ENCODE data around the gene NRXN2.

Gene NRXN2

DNA sequence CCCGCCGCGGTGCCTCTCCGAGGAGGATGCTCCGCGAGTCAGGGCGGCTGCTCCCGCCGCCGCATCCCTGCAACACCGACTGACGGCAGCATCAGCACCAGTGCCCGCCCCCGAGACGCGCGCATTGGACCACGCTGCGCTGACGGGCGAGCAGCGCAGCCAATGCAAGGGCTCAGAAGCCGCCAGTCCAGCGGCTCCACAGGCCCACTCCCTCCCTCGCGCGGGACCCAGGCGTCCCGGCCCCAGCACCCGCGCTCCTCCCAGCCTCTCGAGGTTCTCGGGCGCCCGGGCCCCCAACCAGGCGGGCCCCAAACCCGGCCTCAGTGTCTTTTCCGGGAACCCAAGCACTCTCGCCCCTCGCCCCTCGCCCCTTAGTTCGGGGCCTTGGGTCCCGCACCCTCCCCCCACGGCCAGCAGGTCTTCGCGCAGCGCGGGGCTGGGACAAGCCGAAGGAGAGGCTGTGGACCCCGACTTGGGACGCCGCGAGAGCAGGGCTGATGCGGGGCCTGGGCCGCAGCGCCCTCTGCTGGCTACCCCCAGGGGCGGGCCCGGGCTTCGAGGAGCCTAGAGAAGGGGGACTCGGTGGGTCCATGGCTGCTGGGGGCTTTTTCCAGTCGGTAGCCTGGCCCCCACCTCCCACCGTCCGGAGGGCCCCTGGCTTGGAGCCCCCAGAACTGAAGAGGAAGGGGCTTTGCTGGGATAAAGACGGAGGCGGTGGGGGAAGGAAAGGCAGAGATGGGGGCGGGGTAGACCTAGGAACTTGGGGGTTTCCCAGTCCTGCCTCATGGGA, at the start of gene NRXN2:
NRXN2 (minus strand) TSS at position 81 of the 790 bp plus-strand sequence. CDS start 9,498 bp downstream, outside the sequence.
- peak; percentile 84 for DNase-seq

GRCh38 chr11:64772303-64773018, 49.5 kb upstream of the NRXN2 start:
- DNase-seq: no peak

- no peak for DNase-seq
These were observed 48.9 kb upstream of the NRXN2 start for GRCh38 chr11:64771861-64772260.

- DNase-seq: no peak
These were observed 47.1 kb upstream of the NRXN2 start for GRCh38 chr11:64770120-64770519.

DNA sequence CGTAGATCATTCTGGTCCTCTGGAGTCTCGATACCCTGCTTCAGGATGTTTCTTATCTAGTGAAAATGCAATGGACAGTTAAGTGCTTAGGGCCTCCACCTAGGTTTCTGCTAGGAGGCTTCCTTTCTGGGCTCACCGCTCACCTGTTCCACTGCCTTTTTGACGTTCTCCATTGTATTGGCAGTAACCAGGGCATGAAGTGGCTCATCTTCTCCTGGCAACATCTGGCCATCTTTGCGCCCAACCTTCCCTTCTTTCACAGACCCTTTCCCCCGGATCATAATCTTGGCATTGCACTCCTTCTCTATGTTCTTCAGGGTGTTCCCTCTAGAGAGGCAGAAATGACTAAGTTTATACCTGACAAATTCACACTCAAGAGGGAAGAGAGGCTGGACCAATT, 46.3 kb upstream of the NRXN2 start:
- no peak for DNase-seq

DNA sequence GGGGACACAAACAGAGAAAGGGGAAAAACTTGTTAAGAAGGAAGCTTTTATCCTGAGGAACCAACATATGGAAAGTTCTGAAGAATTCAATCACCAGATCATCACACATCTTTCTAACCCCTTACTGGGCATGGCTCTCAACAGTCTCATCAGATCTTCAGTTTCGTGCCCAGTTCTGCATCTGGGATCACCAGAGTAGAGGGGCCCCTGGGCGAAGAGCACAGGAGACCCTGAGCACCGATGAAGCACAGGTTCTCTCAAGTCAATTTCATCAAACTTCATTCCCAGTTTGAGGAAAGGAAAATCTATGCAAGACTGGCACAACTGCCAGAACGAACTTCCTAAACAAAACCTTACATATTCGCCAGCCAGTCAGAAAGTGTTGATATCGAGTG, 45.3 kb upstream of the NRXN2 start:
- no peak for DNase-seq

- peak; percentile 48 for DNase-seq
These were observed 44.6 kb upstream of the NRXN2 start for GRCh38 chr11:64767344-64768299.

GRCh38 chr11:64766881-64767280, 43.9 kb upstream of the NRXN2 start:
- DNase-seq: no peak

GRCh38 chr11:64765851-64766665, 43.1 kb upstream of the NRXN2 start:
- no peak for DNase-seq

DNA sequence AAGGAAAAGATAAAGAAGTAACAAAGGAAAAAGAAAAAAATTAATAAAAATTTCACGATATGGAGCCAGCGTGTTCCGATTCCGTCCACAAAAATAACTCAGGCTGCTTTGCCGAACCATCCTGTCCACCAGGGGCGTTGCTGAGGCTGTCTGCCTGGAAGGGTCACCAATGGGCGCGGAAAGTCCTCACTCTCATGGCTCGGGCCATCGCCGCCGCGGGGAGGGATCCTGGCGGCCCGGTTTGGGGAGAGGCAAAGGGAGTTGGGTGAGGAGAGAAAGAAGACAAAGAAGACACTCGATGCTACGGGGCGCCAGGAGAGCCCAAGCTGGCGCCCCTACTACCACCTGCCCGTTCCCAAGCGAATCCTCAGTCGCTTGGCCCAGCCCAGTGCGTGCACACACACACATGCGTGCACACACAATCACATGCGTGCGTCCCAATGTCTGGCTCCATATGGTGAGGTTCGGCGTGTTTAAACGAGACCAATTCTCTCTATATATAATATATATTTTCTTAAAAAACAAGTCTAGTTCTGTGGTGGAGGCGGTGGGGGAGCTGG, 42.4 kb upstream of the NRXN2 start:
- no peak for DNase-seq

DNA sequence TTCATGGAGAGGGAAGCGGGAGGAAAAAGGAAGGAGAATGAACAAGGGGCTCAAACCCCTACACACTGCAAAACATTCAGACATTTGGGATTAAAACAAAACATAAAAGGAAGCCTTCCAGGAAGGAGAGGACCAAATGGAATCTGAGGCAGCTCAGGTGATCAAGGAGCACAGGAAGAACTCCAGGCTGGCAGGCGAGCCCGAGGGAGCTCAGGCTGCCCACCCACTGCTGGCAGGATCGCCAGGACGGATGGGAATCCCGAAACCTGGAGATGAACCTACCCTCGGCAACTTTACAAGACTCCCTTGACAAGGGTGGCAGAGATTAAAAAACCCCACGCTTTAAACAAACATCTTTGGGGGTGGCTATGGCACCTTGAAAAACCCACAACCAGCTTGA, 41.8 kb upstream of the NRXN2 start:
- DNase-seq: no peak

DNA sequence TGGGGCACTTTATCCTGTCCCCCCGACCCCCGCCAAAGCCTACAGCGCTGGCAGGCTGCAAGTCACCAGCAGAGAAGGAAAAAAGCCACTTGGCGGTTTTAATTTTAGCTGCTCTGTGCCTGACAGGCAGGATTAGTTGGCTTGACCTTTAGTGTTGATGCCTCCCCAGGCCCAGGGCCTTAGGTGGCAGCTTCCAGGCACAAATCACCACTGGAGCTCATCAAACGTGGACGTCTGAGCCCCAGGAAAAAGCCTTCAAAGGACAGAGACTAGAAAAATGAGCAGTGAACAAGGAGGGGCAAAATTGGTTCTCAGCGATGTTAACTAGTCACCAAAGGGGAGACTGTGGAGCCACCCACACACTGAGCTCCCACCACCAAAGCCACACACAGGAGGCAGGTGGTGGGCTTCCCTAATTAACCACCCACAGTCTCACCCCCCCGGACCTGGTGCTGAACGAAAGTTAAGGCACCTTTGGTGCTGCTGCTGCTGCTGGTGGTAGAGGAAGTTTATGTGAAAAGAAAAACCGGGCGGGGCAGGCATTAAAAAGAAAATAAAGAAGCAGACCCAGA, 41.1 kb upstream of the NRXN2 start:
- no peak for DNase-seq

DNA sequence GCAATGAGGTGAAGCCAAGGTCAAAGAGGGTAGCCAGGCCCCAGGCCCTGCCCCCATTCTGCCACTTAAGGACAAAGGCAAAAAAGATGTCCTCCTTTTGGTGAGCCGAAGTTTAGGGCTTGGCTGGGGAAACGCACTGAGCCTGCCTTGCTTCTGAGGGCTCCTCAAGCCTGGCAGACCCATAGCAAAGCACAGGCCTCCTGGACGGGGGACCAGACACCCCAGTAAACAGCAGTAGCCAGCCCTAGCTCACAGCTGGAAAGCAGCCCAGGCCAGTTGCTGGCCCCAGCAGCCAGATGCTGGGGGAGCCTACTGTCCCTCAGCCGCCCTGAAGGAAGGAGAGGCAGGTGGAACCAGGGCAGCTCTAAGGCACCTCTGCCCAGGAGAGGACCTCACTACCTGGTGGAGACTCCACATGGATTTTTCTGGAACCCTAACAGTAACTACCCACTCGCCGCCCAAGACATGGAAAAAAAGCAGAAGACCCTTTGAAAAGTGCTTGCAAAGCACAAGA, 40.6 kb upstream of the NRXN2 start:
- no peak for DNase-seq

- peak; percentile 54 for DNase-seq
These were observed 39.9 kb upstream of the NRXN2 start for GRCh38 chr11:64762674-64763525.

GRCh38 chr11:64762277-64762673, 39.3 kb upstream of the NRXN2 start:
- DNase-seq: no peak

GRCh38 chr11:64760759-64761420, 37.9 kb upstream of the NRXN2 start:
- DNase-seq: no peak

- peak; percentile 7 for DNase-seq
These were observed 37.0 kb upstream of the NRXN2 start, which contains the start of gene PYGM for GRCh38 chr11:64759722-64760719. PYGM (minus strand) TSS chr11:64759974; CDS start chr11:64759898, 76 bp downstream.

DNA sequence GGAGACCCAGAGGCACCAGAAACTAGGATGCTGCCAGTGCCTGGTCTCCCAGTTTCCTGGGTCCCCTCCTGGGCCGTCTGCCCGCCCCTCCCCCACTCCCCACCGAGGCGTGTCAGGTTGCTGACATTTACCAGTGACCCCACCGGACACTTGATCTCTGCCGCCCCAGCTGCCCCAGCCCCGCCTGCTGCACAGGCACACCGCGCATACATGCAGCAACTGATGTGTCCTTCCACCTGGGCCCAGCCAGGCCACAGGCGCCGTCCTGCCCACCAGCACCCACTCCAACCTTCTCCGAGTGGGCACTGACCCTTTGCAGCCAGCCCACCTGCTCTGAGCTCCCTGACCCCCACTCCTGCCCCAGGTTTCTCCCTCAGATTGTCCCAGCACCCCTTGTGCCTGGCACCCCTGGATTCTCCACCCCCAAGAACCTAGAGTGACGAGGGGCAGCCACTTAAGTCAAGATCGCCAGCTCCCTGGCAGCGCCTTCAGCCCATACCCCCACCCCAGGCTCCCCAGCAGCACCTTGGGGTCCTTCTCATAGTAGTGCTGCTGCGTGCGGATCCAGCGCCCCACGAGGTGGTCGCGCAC, 36.2 kb upstream of the NRXN2 start:
- no peak for DNase-seq
